Karpas-422 (cell line): ENCODE data around the gene BMP7. TPM values are rescaled to one million over a fixed set of nuclear protein-coding genes. Genes with fewer than 3 reads are reported as not detected.
"Not testable (repeated sequence)": the region's sequence is repeated elsewhere in the genome, so short reads cannot be mapped to it uniquely, and the experiment has no call there.

Experiments
- DNase-seq: peaks from one replicate; pipeline ENCODE4 v3.0.0-alpha.2; 2015
- H2AFZ ChIP-seq: fragments of 200-600 bp; sonication (generic); 2 replicates; pipeline ENCODE4 v1.6.1; 2014; ENCODE audit warnings: antibody characterized with exemption, low read length, mixed read lengths
- H3K27ac ChIP-seq: fragments of 200-600 bp; sonication (generic); 2 replicates; pipeline ENCODE4 v1.5.1; 2014; ENCODE audit warnings: mild to moderate bottlenecking, low read length, moderate library complexity
- H3K27me3 ChIP-seq: fragments of 200-600 bp; sonication (generic); 2 replicates; pipeline ENCODE4 v1.6.1; 2014; ENCODE audit warnings: low read length, mixed read lengths
- H3K36me3 ChIP-seq: fragments of 200-600 bp; sonication (generic); 2 replicates; pipeline ENCODE4 v1.6.1; 2014; ENCODE audit warnings: low read length, mixed read lengths; ENCODE audit not compliant: insufficient read depth
- H3K4me1 ChIP-seq: fragments of 200-600 bp; sonication (generic); 2 replicates; pipeline ENCODE4 v1.6.1; 2014; ENCODE audit warnings: mild to moderate bottlenecking, low read length, mixed read lengths
- H3K4me2 ChIP-seq: fragments of 200-600 bp; sonication (generic); 2 replicates; pipeline ENCODE4 v1.6.1; 2014; ENCODE audit warnings: low read length, low read depth, mild to moderate bottlenecking; ENCODE audit not compliant: poor library complexity, severe bottlenecking
- H3K4me3 ChIP-seq: fragments of 200-600 bp; sonication (generic); 2 replicates; pipeline ENCODE4 v1.5.1; 2014; ENCODE audit warnings: mild to moderate bottlenecking, antibody characterized with exemption, low read length, mixed read lengths
- H3K79me2 ChIP-seq: fragments of 200-600 bp; sonication (generic); 2 replicates; pipeline ENCODE4 v1.6.1; 2014; ENCODE audit warnings: mild to moderate bottlenecking, low read length, mixed read lengths
- H3K9ac ChIP-seq: fragments of 200-600 bp; sonication (generic); 2 replicates; pipeline ENCODE4 v1.6.0; 2014; ENCODE audit warnings: low read length
- H3K9me2 ChIP-seq: fragments of 200-600 bp; sonication (generic), shearing (Covaris generic); replicated peaks from 2 replicates; pipeline ENCODE4 v1.6.0; 2014; ENCODE audit warnings: mild to moderate bottlenecking, low read length, moderate library complexity; ENCODE audit not compliant: insufficient read depth
- H3K9me3 ChIP-seq: fragments of 300-700, 200-600 bp; sonication (generic); 2 replicates; pipeline ENCODE4 v1.6.1; 2014; ENCODE audit warnings: low read length, mixed read lengths
- H4K20me1 ChIP-seq: fragments of 200-600 bp; sonication (generic); 2 replicates; pipeline ENCODE4 v1.6.1; 2014; ENCODE audit warnings: mild to moderate bottlenecking, antibody characterized with exemption, low read length, low read depth; ENCODE audit not compliant: insufficient read depth
- total RNA-seq: library from RNA; depleted of rRNA; stranded (reverse); fragments of >200 nt; shearing (Covaris generic); gene quantifications from 2 replicates; pipeline ENCODE4 v1.2.3, GENCODE V29; 2014; ENCODE audit warnings: low replicate concordance

BMP7 gene
- total RNA-seq, 1 experiment from 2014 or later, result not detected

DNA sequence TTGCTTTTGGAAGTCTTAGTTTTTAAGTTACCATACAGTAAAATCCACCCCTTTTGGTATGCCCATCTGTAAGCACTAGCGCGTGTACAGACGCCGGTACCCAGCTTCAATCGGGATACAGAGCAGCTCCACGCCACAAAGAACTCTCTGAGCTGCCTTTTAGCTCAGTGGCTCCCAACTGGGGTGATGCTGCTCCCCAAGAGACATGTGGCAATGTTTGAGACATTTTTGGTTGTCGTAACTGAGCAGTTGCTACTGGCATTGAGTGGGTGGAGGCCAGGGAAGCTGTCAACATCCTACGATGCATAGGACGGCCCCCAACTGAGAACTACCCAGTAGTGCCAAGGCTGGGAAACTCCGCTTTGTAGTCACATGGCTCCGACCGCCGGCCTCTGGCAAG lies 73.3 kb downstream of the BMP7 start:
- H3K27me3 ChIP-seq, result no peaks in the 10 kb centered on the region
- H3K9ac ChIP-seq, result no peak overlapping the region
- no peak overlapping the region for H3K4me3 ChIP-seq
- no peak overlapping the region for H3K27ac ChIP-seq
- H3K4me2 ChIP-seq, result no peak overlapping the region
- no peak for DNase-seq
- H3K4me1 ChIP-seq, result no peaks in the 10 kb centered on the region
- no peaks in the 10 kb centered on the region for H3K36me3 ChIP-seq
- no peaks in the 10 kb centered on the region for H3K9me2 ChIP-seq
- no peaks in the 10 kb centered on the region for H3K9me3 ChIP-seq
- H3K79me2 ChIP-seq, result no peaks in the 10 kb centered on the region
- H4K20me1 ChIP-seq, result no peaks in the 10 kb centered on the region
- H2AFZ ChIP-seq, result no peak overlapping the region

DNA sequence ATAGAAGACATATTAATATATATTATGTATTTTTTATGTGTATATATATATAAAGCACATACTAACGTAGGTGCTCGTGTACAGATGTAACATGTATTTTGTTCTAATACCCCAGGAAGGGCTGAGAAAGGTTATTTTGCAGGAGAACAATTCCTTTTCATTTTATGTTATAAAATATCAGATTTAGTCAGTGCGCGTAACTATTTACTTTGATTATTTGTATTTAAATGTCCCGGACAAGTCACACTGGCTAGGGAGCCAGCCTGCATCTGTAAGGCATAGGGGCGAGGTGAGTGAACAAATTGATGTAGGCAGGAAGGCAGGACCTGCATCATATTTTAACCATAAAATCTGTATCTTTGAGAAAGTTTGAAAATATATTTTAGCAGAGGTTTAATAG lies 74.1 kb downstream of the BMP7 start:
- Histone ChIP-seq H3K4me1 (no peaks in the 10 kb centered on the region), H3K9me2 (no peaks in the 10 kb centered on the region), H4K20me1 (no peaks in the 10 kb centered on the region), H3K27ac (no peak overlapping the region), H3K27me3 (no peaks in the 10 kb centered on the region), H3K9me3 (no peaks in the 10 kb centered on the region), H3K79me2 (no peaks in the 10 kb centered on the region), H2AFZ (no peak overlapping the region), H3K9ac (no peak overlapping the region), H3K4me3 (no peak overlapping the region), H3K36me3 (no peaks in the 10 kb centered on the region), H3K4me2 (no peak overlapping the region)
- DNase-seq, result no peak

DNA sequence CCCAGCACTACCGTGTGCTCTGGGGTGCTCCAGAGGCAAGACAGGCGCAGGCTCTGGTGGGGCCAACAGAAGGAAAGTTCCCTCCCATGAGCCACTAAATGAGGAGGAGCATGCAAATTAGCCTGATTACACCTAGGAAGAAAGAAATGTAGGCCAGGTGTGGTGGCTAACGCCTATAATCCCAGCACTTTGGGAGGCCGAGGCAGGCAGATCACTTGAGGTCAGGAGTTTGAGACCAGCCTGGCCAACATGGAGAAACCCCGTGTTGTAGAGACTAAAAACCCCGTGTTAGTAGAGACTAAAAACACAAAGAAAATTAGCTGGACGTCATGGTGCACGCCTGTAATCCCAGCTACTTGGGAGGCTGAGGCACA lies 75.2 kb downstream of the BMP7 start:
- not testable (repeated sequence) for H3K36me3 ChIP-seq, H3K27ac ChIP-seq, H3K4me2 ChIP-seq, H3K9me2 ChIP-seq, H3K79me2 ChIP-seq, H3K4me1 ChIP-seq, H4K20me1 ChIP-seq, H3K9ac ChIP-seq, H3K27me3 ChIP-seq, H3K9me3 ChIP-seq, H2AFZ ChIP-seq, DNase-seq, H3K4me3 ChIP-seq

DNA sequence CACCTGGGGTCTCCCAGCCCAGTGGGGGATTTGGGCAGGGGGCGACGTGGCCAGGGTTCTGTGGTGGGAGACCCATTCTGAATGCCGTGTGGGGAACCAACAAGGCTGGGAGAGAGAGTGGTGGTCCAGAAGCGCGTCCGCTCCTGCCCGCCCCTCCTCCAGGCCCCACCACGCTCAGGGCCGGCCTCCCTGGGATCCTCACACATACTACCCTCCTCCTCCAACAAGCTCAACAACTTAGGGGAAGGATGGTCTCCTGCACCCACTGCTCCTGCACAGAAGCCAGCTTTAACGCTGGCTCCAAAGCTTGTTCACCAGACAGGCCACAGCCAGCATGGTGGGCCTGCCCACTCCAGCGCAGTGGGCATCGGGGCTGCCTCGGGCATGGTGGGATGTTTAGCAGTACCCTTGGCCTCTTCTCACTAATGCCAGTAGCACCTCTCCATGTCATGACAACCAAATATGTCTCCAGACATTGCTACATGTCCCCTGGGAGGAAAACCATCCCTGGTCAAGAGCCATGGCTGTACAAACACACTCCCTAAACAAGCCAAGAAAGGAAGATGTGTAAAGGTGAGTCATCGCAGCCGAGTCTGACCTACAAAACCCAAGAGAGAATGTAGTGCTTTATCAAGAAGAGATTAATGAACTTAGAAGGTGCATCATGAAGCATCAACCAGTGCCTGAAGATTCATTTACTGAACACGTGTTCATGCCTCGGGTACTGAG lies 75.7 kb downstream of the BMP7 start:
- H3K9me3 ChIP-seq, result no peaks in the 10 kb centered on the region
- H3K4me1 ChIP-seq, result no peaks in the 10 kb centered on the region
- no peaks in the 10 kb centered on the region for H3K36me3 ChIP-seq
- no peaks in the 10 kb centered on the region for H3K79me2 ChIP-seq
- no peak overlapping the region for H3K9ac ChIP-seq
- no peaks in the 10 kb centered on the region for H4K20me1 ChIP-seq
- H3K9me2 ChIP-seq, result no peaks in the 10 kb centered on the region
- no peak for DNase-seq
- no peak overlapping the region for H3K27ac ChIP-seq
- H2AFZ ChIP-seq, result no peak overlapping the region
- H3K4me3 ChIP-seq, result no peak overlapping the region
- H3K4me2 ChIP-seq, result no peak overlapping the region
- no peaks in the 10 kb centered on the region for H3K27me3 ChIP-seq

DNA sequence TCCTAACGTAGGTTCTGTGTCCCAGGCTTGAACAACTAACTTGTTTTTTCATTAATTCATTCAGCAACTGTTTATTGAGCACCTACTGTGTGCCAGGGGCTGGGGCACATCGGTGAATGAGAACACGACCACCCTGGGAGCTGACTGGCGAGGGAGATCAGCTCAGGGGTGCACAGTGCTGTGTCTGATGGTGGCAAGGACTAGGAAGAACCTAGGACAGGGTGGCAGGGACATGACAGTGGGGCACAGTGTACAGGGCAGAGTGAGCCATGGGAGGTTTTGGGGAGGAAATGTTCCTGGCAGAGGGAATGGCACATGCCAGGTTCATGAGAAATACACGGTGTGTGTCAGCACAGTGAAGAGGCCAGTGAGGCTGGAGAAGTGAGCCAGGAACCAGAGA lies 76.7 kb downstream of the BMP7 start:
- Histone ChIP-seq H3K9ac (no peak overlapping the region), H3K27me3 (no peaks in the 10 kb centered on the region), H3K4me1 (no peaks in the 10 kb centered on the region), H3K27ac (no peak overlapping the region), H2AFZ (no peak overlapping the region), H3K4me3 (no peak overlapping the region), H3K4me2 (no peak overlapping the region), H3K36me3 (no peaks in the 10 kb centered on the region), H3K79me2 (no peaks in the 10 kb centered on the region), H3K9me2 (no peaks in the 10 kb centered on the region), H4K20me1 (no peaks in the 10 kb centered on the region), H3K9me3 (no peaks in the 10 kb centered on the region)
- DNase-seq, result no peak

DNA sequence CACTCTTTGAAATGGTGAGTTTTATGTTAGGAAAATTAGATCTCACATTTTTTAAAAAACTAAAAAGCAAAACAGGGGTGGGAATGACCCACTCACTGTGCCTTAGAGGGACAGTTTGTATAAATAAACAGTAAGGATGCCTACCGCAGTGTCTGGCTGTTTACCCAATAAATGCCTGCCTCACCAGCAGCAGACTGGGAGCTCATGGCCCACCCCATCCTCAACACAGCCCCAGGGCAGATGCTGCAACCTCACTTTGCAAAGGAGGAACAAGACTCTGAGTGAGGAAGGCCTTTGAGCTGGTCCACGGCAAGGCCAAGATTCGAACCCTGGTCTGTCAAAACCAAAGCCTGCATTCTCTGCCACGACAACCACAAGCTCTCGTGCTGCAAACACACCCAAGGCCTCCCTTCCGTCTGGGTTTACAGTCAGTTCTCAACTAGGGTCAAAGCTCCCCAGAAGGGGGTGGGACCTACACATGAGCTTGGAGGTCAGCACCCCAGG lies 77.8 kb downstream of the BMP7 start:
- Histone ChIP-seq H3K9me2 (no peaks in the 10 kb centered on the region), H3K4me2 (no peak overlapping the region), H2AFZ (no peak overlapping the region), H3K27ac (no peak overlapping the region), H3K9me3 (no peaks in the 10 kb centered on the region), H4K20me1 (no peaks in the 10 kb centered on the region), H3K4me1 (no peaks in the 10 kb centered on the region), H3K79me2 (no peaks in the 10 kb centered on the region), H3K4me3 (no peak overlapping the region), H3K9ac (no peak overlapping the region), H3K36me3 (no peaks in the 10 kb centered on the region), H3K27me3 (no peaks in the 10 kb centered on the region)
- no peak for DNase-seq

DNA sequence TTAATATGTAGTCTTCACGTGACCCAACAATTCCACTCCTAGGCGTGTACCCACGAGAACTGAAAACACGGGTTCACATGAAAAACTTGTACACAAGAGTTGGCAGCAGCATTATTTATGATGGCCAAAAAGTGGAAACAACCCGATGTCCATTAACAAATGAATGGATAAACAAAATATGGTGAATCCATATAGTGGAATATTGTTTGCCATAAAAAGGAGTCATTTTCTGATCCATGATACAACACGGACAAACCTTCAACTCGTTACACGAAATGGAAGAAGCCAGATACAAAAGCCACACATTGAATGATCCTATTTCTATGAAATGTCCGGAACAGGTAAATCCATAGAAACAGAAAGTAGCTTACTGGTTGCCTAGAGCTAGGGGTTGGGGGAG lies 78.4 kb downstream of the BMP7 start:
- H3K27me3 ChIP-seq, result no peaks in the 10 kb centered on the region
- H3K27ac ChIP-seq, result no peak overlapping the region
- H3K36me3 ChIP-seq, result no peaks in the 10 kb centered on the region
- no peaks in the 10 kb centered on the region for H3K4me1 ChIP-seq
- no peaks in the 10 kb centered on the region for H3K9me2 ChIP-seq
- no peaks in the 10 kb centered on the region for H4K20me1 ChIP-seq
- H3K9me3 ChIP-seq, result no peaks in the 10 kb centered on the region
- H3K4me2 ChIP-seq, result no peak overlapping the region
- H2AFZ ChIP-seq, result no peak overlapping the region
- DNase-seq, result no peak
- H3K79me2 ChIP-seq, result no peaks in the 10 kb centered on the region
- H3K9ac ChIP-seq, result no peak overlapping the region
- H3K4me3 ChIP-seq, result no peak overlapping the region

DNA sequence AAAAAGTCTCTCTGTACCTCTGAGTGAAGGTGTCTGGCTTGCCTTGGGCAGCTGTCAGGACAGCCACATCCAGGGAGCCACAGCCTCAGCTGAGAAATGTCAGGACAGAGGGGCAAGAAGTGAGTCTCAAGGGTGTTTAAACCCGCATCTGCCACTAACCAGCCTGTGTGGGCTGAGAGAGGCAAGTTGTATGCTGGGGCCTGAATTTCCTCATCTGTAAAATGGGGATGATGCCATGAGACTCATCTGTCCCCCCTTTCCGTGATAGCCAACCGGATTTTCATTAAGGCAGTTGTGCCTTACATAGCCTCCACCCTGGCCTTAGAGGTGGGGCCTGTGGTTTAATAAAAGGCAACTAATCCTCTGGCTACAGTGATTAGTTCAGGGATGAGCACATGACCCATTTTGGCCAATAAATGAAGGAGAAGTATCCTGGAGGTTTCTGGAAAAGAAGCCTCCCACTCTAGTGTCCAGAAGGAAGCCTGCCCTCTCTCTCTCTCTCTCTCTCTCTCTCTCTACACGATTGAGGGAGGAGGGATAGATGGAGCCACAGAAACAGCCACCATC lies 79.3 kb downstream of the BMP7 start:
- H3K27ac ChIP-seq, result no peak overlapping the region
- no peaks in the 10 kb centered on the region for H3K27me3 ChIP-seq

More for the DNA sequence above, 79.3 kb downstream of the BMP7 start:
- Histone ChIP-seq H4K20me1 (no peaks in the 10 kb centered on the region), H3K79me2 (no peaks in the 10 kb centered on the region), H3K4me3 (no peak overlapping the region), H3K9me2 (no peaks in the 10 kb centered on the region), H3K4me2 (no peak overlapping the region), H2AFZ (no peak overlapping the region), H3K9me3 (no peaks in the 10 kb centered on the region), H3K36me3 (no peaks in the 10 kb centered on the region), H3K9ac (no peak overlapping the region), H3K4me1 (no peaks in the 10 kb centered on the region)
- DNase-seq, result no peak
